ENCODE data around the gene ATP5PF.

DNA sequence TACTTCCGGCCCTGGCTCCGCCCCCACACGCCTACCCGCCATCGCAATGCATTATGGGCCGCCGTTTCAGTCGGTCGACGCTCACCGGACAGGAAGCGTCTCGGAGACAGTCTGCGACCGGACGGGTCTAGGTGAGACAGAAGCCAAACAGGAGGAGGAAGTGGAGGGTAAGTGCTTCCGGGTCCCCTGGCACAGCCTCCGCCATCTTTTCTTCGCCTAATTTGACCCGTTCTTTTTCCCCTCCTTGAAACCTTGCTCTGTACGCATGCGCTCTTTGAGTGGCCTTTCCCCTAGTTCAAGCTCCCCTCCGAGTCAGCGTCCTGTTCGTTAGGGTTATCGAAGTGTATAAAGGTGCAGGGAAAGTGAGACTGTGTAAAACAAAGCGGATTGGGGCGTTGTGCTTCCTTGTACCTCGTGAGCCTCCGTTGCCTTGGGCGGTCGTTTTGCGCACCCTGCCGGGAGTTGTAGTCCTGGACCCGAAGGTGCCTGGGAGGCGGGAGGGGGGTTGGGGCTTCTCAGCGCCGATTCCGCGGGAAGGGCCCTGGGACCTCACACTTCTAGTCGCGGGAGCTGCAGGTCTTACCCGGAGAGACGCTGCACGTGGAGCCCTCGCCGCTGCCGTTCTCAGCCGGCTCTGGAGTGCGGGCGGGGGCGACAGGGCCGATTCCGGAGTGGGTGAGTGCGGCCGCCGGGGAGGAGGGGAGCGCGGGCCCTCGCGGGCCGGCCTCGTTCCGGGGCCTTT is at the start of gene ATP5PF, which contains the start of gene GABPA:
- TF ChIP-seq, protein P1, sequence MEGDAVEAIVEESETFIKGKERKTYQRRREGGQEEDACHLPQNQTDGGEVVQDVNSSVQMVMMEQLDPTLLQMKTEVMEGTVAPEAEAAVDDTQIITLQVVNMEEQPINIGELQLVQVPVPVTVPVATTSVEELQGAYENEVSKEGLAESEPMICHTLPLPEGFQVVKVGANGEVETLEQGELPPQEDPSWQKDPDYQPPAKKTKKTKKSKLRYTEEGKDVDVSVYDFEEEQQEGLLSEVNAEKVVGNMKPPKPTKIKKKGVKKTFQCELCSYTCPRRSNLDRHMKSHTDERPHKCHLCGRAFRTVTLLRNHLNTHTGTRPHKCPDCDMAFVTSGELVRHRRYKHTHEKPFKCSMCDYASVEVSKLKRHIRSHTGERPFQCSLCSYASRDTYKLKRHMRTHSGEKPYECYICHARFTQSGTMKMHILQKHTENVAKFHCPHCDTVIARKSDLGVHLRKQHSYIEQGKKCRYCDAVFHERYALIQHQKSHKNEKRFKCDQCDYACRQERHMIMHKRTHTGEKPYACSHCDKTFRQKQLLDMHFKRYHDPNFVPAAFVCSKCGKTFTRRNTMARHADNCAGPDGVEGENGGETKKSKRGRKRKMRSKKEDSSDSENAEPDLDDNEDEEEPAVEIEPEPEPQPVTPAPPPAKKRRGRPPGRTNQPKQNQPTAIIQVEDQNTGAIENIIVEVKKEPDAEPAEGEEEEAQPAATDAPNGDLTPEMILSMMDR (IDR thresholded peaks at IDR 0.05) = peak in 2 of 7 experiments; percentile 3 to 9
- TF ChIP-seq POLR2AphosphoS5 (IDR thresholded peaks at IDR 0.05) = peak; percentile 88 to 99 (median 95)
- no peak for TF ChIP-seq POLR2A (IDR thresholded peaks at IDR 0.05)
- TF ChIP-seq EP300 (IDR thresholded peaks at IDR 0.05) = peak; percentile 50

All from stomach (tissue), 4 donors.